Hepatocyte (in vitro differentiated cells): ENCODE data around the gene RIMBP3C. TPM values are rescaled to one million over a fixed set of nuclear protein-coding genes. Genes with fewer than 3 reads are reported as not detected.
A peak's percentile ranks its signal among the peaks of the same experiment; 100 is the strongest.

ENCODE experiments used
- DNase-seq: peaks from one replicate; pipeline ENCODE4 v3.0.0-alpha.2; 2016; ENCODE audit warnings: low spot score
- H2AFZ ChIP-seq: fragments of 200-600 bp; sonication (generic); 2 replicates; pipeline ENCODE4 v1.6.0; 2016; ENCODE audit warnings: antibody characterized with exemption, mild to moderate bottlenecking
- H3K27ac ChIP-seq: fragments of 200-600 bp; sonication (generic); 2 replicates; pipeline ENCODE4 v1.5.1; 2016; ENCODE audit warnings: mild to moderate bottlenecking
- H3K27me3 ChIP-seq: fragments of 200-600 bp; sonication (generic); 2 replicates; pipeline ENCODE4 v1.6.1; 2016
- H3K36me3 ChIP-seq: fragments of 200-600 bp; sonication (generic); replicated peaks from 2 replicates; pipeline ENCODE4 v1.5.1; 2016; ENCODE audit warnings: low read depth; ENCODE audit not compliant: insufficient read depth
- H3K4me1 ChIP-seq: fragments of 200-600 bp; sonication (generic); 2 replicates; pipeline ENCODE4 v1.5.1; 2016; ENCODE audit warnings: mild to moderate bottlenecking, moderate library complexity; ENCODE audit not compliant: insufficient read depth
- H3K4me2 ChIP-seq: fragments of 200-600 bp; sonication (generic); 2 replicates; pipeline ENCODE4 v1.6.0; 2016
- H3K4me3 ChIP-seq: fragments of 200-600 bp; sonication (generic); 2 replicates; pipeline ENCODE4 v1.5.1; 2016; ENCODE audit warnings: mild to moderate bottlenecking
- H3K79me2 ChIP-seq: fragments of 200-600 bp; sonication (generic); 2 replicates; pipeline ENCODE4 v1.6.0; 2017; ENCODE audit warnings: mild to moderate bottlenecking
- H3K9me2 ChIP-seq: fragments of 200-600 bp; sonication (generic); replicated peaks from 2 replicates; pipeline ENCODE4 v1.6.0; 2017; ENCODE audit warnings: mild to moderate bottlenecking; ENCODE audit not compliant: insufficient read depth
- H3K9me3 ChIP-seq: fragments of 200-600 bp; sonication (generic); 2 replicates; pipeline ENCODE4 v1.5.1; 2016; ENCODE audit warnings: low read depth, mild to moderate bottlenecking
- H4K20me1 ChIP-seq: fragments of 200-600 bp; sonication (generic); 2 replicates; pipeline ENCODE4 v1.6.0; 2016; ENCODE audit warnings: mild to moderate bottlenecking; ENCODE audit not compliant: insufficient read depth, poor library complexity, severe bottlenecking
- EZH2 ChIP-seq: fragments of 200-600 bp; sonication (generic); IDR thresholded peaks from 2 replicates; pipeline ENCODE4 v1.6.1; 2016; ENCODE audit warnings: antibody characterized with exemption, mild to moderate bottlenecking, borderline replicate concordance
- EZH2phosphoT487 ChIP-seq: fragments of 200-600 bp; sonication (generic); IDR thresholded peaks from one replicate; pipeline ENCODE4 v1.6.1; 2018; ENCODE audit warnings: antibody characterized with exemption, mild to moderate bottlenecking, low read depth, moderate library complexity; ENCODE audit not compliant: unreplicated experiment, severe bottlenecking
- WGBS: methylation state at CpG from one replicate; pipeline ENCODE4 v1.1.6; 2016; ENCODE audit warnings: low lambda C conversion rate; ENCODE audit errors: missing lambda C conversion rate; 5-methylcytosine and 5-hydroxymethylcytosine counted together
- polyA plus RNA-seq: library from polyadenylated mRNA; unstranded; fragments of >200 nt; fragmentation: Nextera tagmentation; extraction: Ambion mirVana; gene quantifications from 2 replicates; pipeline ENCODE4 v1.2.1, GENCODE V29; 2016
- total RNA-seq: library from RNA; depleted of rRNA; stranded (reverse); fragments of >200 nt; gene quantifications from 2 replicates; pipeline ENCODE4 v1.2.3, GENCODE V29; 2014
- TF ChIP-seq, protein P1 (sequence below): fragments of 200-600 bp; sonication (generic); IDR thresholded peaks from 2 replicates; pipeline ENCODE4 v1.5.1; 2016; ENCODE audit warnings: antibody characterized with exemption, mild to moderate bottlenecking; ENCODE audit not compliant: poor library complexity

RIMBP3C gene
- total and polyA plus RNA-seq, 2 experiments from 2014 or later: 0.30 TPM; not detected in 1

DNA sequence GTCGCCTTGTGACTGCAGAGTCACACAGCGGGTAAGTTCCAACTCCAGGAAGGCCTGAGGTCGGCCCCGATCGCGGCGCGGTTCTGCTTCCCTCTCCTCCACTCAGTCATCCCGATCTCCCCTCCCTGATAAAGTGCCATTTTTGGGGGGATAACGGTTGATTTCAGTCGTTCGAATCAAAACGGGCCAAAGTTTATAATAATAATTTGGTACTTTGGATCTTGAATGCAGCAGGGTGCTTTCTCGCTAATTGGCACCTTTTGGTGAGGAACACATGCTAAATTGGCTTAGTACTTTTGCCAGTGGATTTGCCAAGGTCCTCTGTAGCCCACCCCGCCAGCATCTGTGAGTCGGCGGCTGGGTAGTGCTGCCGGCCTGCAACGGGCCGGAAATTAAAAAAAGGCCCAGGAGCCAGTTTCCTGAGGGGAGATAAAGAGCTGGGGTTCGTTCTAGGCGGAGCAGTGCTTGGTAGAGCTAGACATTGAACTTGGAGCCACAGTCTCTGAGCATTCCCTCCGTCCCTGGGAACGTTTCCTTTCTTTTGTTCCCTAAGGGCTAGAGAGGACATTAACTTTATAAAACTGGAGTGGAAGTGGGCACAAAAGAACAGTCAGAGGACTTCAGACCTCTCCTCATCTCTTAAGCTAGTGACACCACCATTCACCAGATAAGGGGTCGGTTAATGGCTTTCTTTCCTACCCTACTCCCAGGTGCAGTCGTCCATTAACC is 17.2 kb upstream of the RIMBP3C start:
- WGBS: 2% methylated on average over 26 of the region's 26 CpGs
- Histone ChIP-seq H3K4me1 (peaks cover 37% of the 10 kb centered on the region), H3K4me2 (peak overlapping the region; percentile 84), H3K4me3 (peak overlapping the region; percentile 98), H3K27ac (peak overlapping the region; percentile 100), H3K9me3 (no peaks in the 10 kb centered on the region), H2AFZ (peak overlapping the region; percentile 85), H4K20me1 (peaks cover 55% of the 10 kb centered on the region), H3K36me3 (no peaks in the 10 kb centered on the region), H3K9me2 (no peaks in the 10 kb centered on the region), H3K79me2 (peaks cover 60% of the 10 kb centered on the region), H3K27me3 (no peaks in the 10 kb centered on the region)
- peak; percentile 62 for DNase-seq
- TF ChIP-seq, protein P1, sequence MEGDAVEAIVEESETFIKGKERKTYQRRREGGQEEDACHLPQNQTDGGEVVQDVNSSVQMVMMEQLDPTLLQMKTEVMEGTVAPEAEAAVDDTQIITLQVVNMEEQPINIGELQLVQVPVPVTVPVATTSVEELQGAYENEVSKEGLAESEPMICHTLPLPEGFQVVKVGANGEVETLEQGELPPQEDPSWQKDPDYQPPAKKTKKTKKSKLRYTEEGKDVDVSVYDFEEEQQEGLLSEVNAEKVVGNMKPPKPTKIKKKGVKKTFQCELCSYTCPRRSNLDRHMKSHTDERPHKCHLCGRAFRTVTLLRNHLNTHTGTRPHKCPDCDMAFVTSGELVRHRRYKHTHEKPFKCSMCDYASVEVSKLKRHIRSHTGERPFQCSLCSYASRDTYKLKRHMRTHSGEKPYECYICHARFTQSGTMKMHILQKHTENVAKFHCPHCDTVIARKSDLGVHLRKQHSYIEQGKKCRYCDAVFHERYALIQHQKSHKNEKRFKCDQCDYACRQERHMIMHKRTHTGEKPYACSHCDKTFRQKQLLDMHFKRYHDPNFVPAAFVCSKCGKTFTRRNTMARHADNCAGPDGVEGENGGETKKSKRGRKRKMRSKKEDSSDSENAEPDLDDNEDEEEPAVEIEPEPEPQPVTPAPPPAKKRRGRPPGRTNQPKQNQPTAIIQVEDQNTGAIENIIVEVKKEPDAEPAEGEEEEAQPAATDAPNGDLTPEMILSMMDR: no peak
- TF ChIP-seq EZH2 (no peak), EZH2phosphoT487 (no peak)

DNA sequence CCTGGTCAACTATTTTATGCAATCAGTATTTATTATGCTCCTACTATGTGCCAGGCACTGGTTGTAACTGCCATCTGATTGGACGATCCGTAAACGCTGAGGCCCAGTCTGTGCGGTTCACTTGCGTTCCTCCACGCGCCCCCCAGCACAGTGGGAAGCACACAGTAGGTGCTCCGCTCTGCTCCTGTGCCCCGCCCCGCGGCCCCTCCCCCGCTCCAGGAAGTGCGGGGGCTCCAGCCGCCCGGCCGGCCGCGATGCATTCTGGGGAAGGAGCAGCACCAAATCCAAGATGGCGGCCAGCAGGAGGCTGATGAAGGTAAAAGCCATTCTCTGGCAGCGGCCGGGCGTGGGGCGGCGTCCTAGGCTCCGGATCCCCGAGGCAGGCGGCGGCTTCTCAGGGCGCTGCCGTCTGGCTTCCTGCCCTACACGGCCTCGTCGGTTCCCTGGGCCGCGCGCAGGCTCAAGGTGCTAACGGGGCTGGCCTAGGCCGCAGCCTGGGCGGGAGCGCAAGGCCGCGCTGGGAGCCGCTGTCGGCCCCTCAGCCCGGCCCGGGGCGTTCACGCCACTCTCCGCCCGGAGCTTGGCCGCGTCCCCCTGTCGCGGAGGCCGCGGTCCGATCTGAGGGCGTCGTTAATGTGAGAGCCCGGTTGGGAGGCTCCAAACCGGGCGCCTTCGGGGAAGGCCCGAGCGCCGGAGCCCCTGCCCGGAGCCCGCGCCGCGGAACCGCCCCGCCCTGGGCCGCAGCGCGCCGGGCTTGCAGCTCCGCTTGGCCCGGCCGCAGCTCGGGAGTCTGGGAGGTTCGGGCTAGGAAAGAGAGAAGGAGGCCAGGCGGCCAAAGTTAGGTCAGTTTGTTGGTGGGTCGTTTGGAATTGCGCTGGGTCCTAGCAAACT is 16.4 kb upstream of the RIMBP3C start, which contains the start of gene UBE2L3:
TSS of gene UBE2L3 (plus strand) at position 259 of the 891 bp plus-strand sequence. CDS start at position 290, 31 bp downstream.
- DNase-seq: peak; percentile 92
- H3K9me3 ChIP-seq: no peaks in the 10 kb centered on the region
- H3K27me3 ChIP-seq: no peaks in the 10 kb centered on the region
- peaks cover 51% of the 10 kb centered on the region for H3K79me2 ChIP-seq
- H2AFZ ChIP-seq: peak within 1 kb of the TSS; percentile 85
- peaks cover 47% of the 10 kb centered on the region for H4K20me1 ChIP-seq
- H3K27ac ChIP-seq: peak within 1 kb of the TSS; percentile 100
- peak within 1 kb of the TSS; percentile 98 for H3K4me3 ChIP-seq
- H3K36me3 ChIP-seq: no peaks in the 10 kb centered on the region
- peak within 1 kb of the TSS; percentile 84 for H3K4me2 ChIP-seq
- TF ChIP-seq EZH2phosphoT487: no peak
- TF ChIP-seq, protein P1: no peak
- TF ChIP-seq EZH2: no peak
- H3K4me1 ChIP-seq: peaks cover 34% of the 10 kb centered on the region
- no peaks in the 10 kb centered on the region for H3K9me2 ChIP-seq
- WGBS: under 1% methylated on average over 82 of the region's 85 CpGs

DNA sequence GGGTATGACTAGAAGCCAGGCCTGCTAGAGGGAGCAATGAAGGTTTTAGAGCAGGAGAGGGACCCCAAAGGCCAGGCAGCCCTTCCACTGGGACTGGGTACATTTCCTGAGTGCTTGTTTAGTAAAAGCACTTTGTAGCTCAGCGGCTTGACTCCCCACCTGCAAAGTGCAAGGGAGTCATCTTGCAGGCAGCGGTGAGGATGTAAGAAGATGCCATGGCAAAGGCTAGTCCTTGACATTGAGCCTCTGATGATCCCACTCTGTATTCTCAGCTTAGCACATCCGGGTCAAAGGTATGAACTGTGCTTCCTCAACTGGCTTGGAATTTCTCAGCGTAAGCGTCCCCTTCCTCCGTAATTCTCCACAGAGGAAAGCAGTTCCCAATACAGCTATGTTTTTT is 13.2 kb upstream of the RIMBP3C start:
- Histone ChIP-seq H3K4me3 (no peak overlapping the region), H2AFZ (no peak overlapping the region), H3K4me1 (peaks cover 5% of the 10 kb centered on the region), H3K27ac (no peak overlapping the region), H3K4me2 (no peak overlapping the region), H4K20me1 (peaks cover 14% of the 10 kb centered on the region), H3K79me2 (peaks cover 19% of the 10 kb centered on the region), H3K9me2 (no peaks in the 10 kb centered on the region), H3K36me3 (no peaks in the 10 kb centered on the region), H3K9me3 (no peaks in the 10 kb centered on the region), H3K27me3 (no peaks in the 10 kb centered on the region)
- 84% methylated on average over 6 of the region's 6 CpGs for WGBS
- no peak for DNase-seq
- no peak for TF ChIP-seq EZH2phosphoT487
- TF ChIP-seq EZH2: no peak
- TF ChIP-seq, protein P1: no peak
